HG03354 (cell line): ENCODE results near the gene HYI.

Experiments used
- ATAC-seq: cut with Tn5 transposase; IDR thresholded peaks from one replicate; pipeline ENCODE4 v1.9.1; 2021; ENCODE audit warnings: mild to moderate bottlenecking; ENCODE audit not compliant: unreplicated experiment, poor library complexity, severe bottlenecking

Gene HYI

DNA sequence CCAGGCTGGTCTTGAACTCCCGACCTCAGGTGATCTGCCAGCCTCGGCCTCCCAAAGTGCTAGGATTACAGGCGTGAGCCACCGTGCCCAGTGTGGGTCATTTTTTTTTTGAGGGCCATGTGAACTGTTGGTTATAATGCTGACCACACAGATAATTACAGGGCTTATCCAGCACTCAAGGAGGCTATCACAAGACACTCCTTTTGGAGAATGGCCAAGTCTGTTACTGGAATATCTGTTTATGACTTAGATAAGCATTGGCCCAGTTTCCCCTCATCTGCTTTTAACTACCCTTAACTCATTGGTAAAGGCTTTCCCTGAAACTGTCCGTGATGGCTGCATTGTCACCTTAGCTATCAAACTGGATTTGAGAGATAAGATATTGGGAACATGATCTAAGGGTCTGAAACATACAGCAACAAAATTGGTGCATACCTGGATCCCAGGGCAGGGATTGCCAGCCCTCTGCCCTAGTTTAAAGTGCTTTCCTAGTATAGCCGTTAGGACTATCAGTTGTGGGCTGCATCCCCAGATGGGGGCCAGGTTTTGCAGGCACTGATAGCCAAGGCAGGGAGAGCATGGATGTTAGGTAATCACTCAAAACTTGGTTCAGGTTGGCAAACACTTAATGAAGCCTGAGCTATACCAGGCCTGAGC is 48.4 kb downstream of the HYI start:
- ATAC-seq, result no peak

DNA sequence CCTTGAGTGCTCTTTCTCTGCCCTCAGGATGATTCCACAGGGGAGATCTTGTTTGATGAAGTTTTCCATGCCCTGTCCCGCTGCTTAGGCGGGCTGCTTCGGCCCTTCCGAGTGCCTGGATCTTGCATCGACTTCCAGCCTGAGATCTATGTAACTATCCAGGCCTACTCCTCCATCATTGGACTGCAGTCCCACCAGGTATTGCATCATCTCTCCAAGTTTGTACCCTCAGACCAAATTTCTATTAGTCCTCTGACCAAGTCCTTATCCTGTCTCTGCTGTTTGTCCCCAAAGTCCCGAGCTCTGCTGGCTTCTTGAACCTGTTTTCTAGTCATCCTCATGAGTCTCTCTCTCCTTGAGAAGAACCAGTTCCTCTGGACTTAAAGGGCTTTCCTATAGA is 49.4 kb downstream of the HYI start:
- ATAC-seq, result no peak

DNA sequence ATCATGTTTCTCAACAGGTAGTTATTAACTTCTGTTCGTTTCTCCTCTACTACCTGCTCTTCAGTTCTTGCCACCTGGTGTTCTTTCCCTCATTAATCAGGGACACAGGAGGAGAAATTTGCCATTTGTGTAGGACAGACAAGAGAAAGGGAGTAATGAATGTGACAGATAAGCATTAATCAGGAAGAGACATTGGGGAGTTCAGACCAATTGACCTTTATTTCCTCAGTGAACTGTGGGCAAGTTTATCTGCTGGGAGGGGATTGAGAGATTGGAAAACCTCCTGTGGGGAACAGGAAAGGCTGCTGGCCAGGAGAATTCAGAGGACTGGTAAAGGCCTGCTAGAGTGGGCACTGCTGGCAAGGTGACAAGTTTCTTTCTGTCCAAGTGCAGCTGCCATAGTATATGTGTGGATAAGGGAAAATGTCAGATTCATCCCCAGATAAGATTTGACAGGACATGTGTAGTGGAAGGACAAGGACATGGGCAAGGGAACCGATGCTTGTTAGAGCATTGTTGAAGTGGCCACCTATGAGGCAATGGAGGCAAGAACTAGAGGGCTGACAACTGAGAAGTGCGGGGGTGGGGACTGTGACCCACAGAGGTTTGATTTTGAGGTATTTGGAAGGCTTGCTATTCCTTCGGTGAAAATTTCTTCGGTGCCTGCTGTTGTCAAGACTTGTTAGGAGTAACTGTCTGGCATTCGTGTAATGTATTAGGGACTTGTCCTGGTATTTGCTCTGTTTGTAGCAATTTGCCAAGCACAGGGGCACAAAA is 51.5 kb downstream of the HYI start:
- ATAC-seq, result no peak
